Measurements from ENCODE around the gene TMEM185A.

GRCh38 chrX:149568701-149569296, 62.8 kb downstream of the TMEM185A start:
- no peak for TF ChIP-seq POLR2A (IDR thresholded peaks at IDR 0.05)
- TF ChIP-seq CTCF (IDR thresholded peaks at IDR 0.05) = no peak

All from testis (tissue), 2 donors.